Colonic mucosa (tissue), 4 donors: ENCODE results near the gene TSPAN9. TPM values are rescaled to one million over a fixed set of nuclear protein-coding genes. Genes with fewer than 3 reads are reported as not detected.

Source experiments
- DNase-seq: peaks from one replicate; pipeline ENCODE4 v3.0.0-alpha.2; 2020
- H3K27ac ChIP-seq: fragments of 200-600 bp; one replicate; pipeline ENCODE4 v1.8.0; 2021
- H3K27me3 ChIP-seq: fragments of 200-600 bp; one replicate; pipeline ENCODE4 v1.8.0; 2021
- H3K36me3 ChIP-seq: fragments of 200-600 bp; one replicate; pipeline ENCODE4 v1.8.0; 2021
- H3K4me1 ChIP-seq: fragments of 200-600 bp; one replicate; pipeline ENCODE4 v1.8.0; 2021; ENCODE audit warnings: mild to moderate bottlenecking
- H3K4me3 ChIP-seq: fragments of 200-600 bp; one replicate; pipeline ENCODE4 v1.8.0; 2021
- H3K9ac ChIP-seq, 2 donors: one replicate each; pipeline ENCODE4 v1.7.0; 2013; ENCODE audit warnings: control low read depth in 2 of 2, low read depth in 2 of 2, low read length in 2 of 2
- H3K9me3 ChIP-seq: fragments of 200-600 bp; one replicate; pipeline ENCODE4 v1.8.0; 2021
- intact Hi-C: fragments of 100-400 bp; cut with DNase I; formaldehyde crosslinking; loops from one replicate; pipeline ENCODE4 v1.14.1; 2022
- total RNA-seq, 2 donors: library from RNA; stranded (reverse); fragmentation: NEBNext Ultra II Directional in 1 of 2; extraction: Animal tissue kit (Norgen Biotek cat#: 25700) in 1 of 2; gene quantifications; one replicate each; pipeline ENCODE4 v1.2.1, GENCODE V29; 2021
- TF ChIP-seq, protein P1 (sequence below): fragments of 200-600 bp; IDR thresholded peaks from one replicate; pipeline ENCODE4 v1.8.0; 2022; ENCODE audit warnings: antibody characterized with exemption, mild to moderate bottlenecking
- donor health status: healthy.
- donor health status: DM: no; HTN: no; CAD: no.
- donor health status: DM: no; HTN: no; CAD: no.

Gene TSPAN9
- total RNA-seq, 2 donors from 2014 or later: 4.7 to 9.9 TPM

DNA sequence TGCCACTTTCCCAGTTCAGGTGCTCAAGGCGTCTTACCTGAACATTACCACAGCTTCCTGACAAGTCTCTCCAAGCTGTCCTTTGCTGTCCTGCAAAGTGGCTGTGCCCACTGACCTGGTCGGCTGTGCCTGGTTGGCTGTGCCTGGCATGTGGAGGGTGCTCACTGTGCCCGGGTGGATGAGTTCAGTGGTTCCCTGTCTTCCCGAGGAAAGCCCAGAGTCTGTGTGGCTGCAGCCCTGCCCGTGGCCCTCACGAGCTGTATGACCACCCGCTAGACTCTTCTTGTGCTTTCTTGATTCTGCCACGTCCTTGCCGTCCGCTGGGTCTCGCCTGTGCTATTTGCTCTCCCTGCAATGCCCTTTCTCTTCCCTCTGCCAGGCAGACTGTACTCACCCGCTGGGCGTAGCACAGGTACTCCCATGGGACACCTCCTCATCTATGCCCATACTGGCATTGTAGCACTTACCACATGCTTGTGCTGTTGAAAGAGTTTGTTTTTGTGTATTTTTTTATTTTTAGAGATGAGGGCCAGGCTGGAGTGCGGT is 95.9 kb downstream of the TSPAN9 start:
- no peaks in the 10 kb centered on the region for H3K27me3 ChIP-seq
- no peak overlapping the region for H3K9ac ChIP-seq
- intact Hi-C loops: no loop called here
- H3K4me1 ChIP-seq: no peaks in the 10 kb centered on the region
- no peak overlapping the region for H3K27ac ChIP-seq
- H3K9me3 ChIP-seq: no peaks in the 10 kb centered on the region
- no peaks in the 10 kb centered on the region for H3K36me3 ChIP-seq
- TF ChIP-seq, protein P1, sequence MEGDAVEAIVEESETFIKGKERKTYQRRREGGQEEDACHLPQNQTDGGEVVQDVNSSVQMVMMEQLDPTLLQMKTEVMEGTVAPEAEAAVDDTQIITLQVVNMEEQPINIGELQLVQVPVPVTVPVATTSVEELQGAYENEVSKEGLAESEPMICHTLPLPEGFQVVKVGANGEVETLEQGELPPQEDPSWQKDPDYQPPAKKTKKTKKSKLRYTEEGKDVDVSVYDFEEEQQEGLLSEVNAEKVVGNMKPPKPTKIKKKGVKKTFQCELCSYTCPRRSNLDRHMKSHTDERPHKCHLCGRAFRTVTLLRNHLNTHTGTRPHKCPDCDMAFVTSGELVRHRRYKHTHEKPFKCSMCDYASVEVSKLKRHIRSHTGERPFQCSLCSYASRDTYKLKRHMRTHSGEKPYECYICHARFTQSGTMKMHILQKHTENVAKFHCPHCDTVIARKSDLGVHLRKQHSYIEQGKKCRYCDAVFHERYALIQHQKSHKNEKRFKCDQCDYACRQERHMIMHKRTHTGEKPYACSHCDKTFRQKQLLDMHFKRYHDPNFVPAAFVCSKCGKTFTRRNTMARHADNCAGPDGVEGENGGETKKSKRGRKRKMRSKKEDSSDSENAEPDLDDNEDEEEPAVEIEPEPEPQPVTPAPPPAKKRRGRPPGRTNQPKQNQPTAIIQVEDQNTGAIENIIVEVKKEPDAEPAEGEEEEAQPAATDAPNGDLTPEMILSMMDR: no peak
- no peak overlapping the region for H3K4me3 ChIP-seq
- DNase-seq: no peak

DNA sequence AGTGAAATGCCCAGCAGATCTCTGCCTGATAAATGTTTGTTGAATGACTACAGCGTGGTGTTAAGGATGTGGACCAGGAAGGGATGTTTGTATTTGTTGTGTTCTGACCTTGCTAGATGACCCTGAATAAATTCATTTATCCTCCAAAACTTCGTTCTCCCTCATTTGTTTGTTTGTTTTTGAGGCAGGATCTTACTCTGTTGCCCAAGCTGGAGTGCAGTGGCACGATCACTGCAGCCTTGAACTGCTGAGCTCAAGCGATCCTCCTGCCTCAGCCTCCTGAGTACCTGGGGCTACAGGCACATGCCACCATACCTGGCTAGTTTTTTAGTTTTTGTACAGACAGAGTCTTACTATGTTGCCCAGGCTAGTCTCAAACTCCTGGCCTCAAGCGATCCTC is 96.7 kb downstream of the TSPAN9 start:
- no peaks in the 10 kb centered on the region for H3K9me3 ChIP-seq
- DNase-seq: no peak
- no peaks in the 10 kb centered on the region for H3K4me1 ChIP-seq
- H3K27me3 ChIP-seq: no peaks in the 10 kb centered on the region
- H3K4me3 ChIP-seq: no peak overlapping the region
- no peak overlapping the region for H3K27ac ChIP-seq
- no peaks in the 10 kb centered on the region for H3K36me3 ChIP-seq
- no peak overlapping the region for H3K9ac ChIP-seq
- intact Hi-C loops: no loop called here
- TF ChIP-seq, protein P1: no peak

DNA sequence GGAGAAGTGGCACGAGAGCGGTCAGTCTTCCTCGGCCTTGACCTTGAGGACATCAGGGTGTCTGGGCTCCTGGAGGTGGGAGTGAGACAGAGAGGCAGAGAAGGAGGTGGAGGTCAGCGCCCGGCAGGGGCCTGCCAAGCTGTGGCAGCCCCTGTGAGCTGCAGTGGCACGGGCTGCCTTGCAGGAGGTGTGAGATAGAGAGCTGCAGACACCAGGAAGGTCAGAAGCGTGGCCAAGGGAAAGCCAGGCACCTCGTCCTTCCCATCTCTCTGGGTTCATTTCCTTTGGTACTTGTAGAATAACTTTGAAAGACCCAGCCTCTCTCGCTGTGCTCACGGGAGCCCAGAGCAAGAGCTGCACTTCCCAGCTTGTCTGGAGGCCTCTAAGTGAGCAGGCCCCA is 98.1 kb downstream of the TSPAN9 start:
- DNase-seq: no peak
- TF ChIP-seq, protein P1: no peak
- H3K9me3 ChIP-seq: no peaks in the 10 kb centered on the region
- no peak overlapping the region for H3K9ac ChIP-seq
- H3K36me3 ChIP-seq: no peaks in the 10 kb centered on the region
- intact Hi-C loops: no loop called here
- H3K4me3 ChIP-seq: no peak overlapping the region
- H3K27me3 ChIP-seq: no peaks in the 10 kb centered on the region
- no peaks in the 10 kb centered on the region for H3K4me1 ChIP-seq
- H3K27ac ChIP-seq: no peak overlapping the region

DNA sequence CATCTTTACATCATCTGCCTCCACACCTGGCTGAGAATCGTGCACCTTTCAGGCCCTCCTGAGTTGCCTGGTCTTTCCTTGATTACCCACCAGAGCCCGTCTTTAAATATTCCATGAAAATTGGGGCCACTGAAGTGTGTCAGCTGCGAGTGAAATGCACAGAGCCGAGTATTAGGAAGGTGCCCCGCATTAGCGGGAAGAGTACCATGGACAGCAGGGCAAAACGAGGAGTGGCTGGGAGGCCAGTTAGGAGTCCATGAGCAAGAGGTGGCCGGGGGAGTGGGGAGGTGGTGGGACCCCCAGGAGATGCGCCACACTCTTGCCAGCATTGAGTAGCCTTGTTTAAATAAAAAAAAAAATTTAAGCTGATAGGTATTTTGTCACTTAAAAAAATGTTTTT is 99.6 kb downstream of the TSPAN9 start:
- intact Hi-C loops: no loop called here
- Histone ChIP-seq H3K9me3 (no peaks in the 10 kb centered on the region), H3K27me3 (no peaks in the 10 kb centered on the region), H3K36me3 (no peaks in the 10 kb centered on the region), H3K4me3 (no peak overlapping the region), H3K9ac (no peak overlapping the region), H3K4me1 (no peaks in the 10 kb centered on the region), H3K27ac (no peak overlapping the region)
- DNase-seq: no peak
- TF ChIP-seq, protein P1: no peak

DNA sequence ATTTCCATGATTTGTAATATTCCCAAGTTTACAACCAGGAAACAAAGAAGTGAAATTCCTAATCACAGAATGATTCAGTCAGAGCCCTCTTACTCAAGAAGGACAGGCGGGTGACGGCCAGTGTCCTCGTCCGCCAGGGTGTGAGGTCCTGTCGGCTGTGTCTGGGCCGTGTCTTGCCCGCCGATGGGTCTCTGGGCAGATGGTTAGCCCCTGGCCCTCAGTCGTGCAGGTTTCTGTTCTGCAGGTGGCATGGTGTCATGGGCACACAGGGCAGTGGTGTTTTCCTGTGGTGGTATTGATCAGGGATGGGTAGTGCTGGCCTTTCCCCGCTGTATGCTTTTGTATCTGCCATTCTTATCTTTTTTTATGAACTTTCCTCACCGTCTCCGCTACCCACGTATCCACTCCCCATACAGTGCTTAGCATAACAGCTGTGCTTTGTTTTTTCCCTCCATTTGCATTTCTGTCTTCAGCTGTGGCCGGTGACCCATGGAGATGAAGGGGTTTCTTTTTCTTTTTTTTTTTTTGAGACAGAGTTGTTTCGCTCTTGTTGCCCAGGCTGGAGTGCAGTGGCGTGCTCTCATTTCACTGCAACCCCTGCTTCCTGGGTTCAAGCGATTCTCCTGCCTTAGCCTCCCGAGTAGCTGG is 100.7 kb downstream of the TSPAN9 start:
- H3K27me3 ChIP-seq: no peaks in the 10 kb centered on the region
- DNase-seq: no peak
- no peak overlapping the region for H3K27ac ChIP-seq
- no peaks in the 10 kb centered on the region for H3K9me3 ChIP-seq
- no peak overlapping the region for H3K4me3 ChIP-seq
- H3K4me1 ChIP-seq: no peaks in the 10 kb centered on the region
- TF ChIP-seq, protein P1: no peak
- no peaks in the 10 kb centered on the region for H3K36me3 ChIP-seq
- no peak overlapping the region for H3K9ac ChIP-seq
- intact Hi-C loops: no loop called here
